Measurements from ENCODE around the gene NR6A1. TPM values are rescaled to one million over a fixed set of nuclear protein-coding genes. Genes with fewer than 3 reads are reported as not detected.

NR6A1 gene
- total and polyA plus RNA-seq, 2 of the 8 experiments (the other 6 are each of a cell fraction or from before 2014, with no cell fraction given) = 93.2 to 237 TPM

DNA sequence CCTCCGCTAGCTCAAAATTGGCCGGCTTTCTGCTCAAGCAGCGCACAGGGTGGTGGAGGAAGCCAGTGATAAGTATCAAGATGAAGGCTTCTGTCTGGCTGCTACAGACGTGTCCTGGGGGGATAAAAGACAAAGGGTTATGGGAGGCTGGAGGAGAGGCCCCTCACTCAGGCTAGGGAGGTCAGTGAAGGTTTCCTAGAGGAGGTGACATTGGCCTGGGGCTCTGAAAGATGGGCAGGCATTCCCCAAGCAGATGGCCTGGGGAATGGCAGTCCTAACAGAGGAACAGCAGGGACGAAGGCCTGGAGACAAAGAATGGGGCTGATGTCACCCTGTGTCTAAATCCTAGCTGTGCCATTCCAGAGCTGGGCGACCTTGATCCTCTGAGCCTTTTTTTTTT, 38.1 kb upstream of the NR6A1 start:
- 94% methylated on average over 6 of the region's 6 CpGs; no CpG with 5 or more reads in 1 of the 2 experiments for WGBS, 2 experiments (ENCODE audit: extremely low coverage in 1 of 2, insufficient coverage in 1 of 2, insufficient read length in 1 of 2, insufficient replicate concordance in 2 of 2, low coverage in 1 of 2, low lambda C conversion rate in 2 of 2, missing lambda C conversion rate in 1 of 2)
- H3K23ac ChIP-seq (ENCODE audit: insufficient read length) = no peak overlapping the region

More for the DNA sequence above, 38.1 kb upstream of the NR6A1 start:
- Histone ChIP-seq H2AFZ (ENCODE audit: low read length) (no peak overlapping the region), H3K27me3 (replicated peaks in 1 of 4; ENCODE audit: control insufficient read depth in 3 of 4, extremely low read depth in 1 of 4, insufficient read depth in 3 of 4, low read length in 3 of 4) (no peaks in the 10 kb centered on the region), H3K4me2 (ENCODE audit: insufficient read depth in 1 of 2, low read depth in 2 of 2, low read length in 2 of 2) (no peak overlapping the region), H2BK12ac (ENCODE audit: low read depth, low read length) (no peak overlapping the region), H3K79me2 (ENCODE audit: control insufficient read depth in 1 of 2, insufficient read depth in 2 of 2, low read length in 2 of 2) (no peaks in the 10 kb centered on the region), H3K9ac (replicated peaks in 1 of 4; ENCODE audit: extremely low read depth in 1 of 4, low read depth in 3 of 4, low read length in 3 of 4) (no peak overlapping the region), H4K8ac (ENCODE audit: extremely low read depth, insufficient read depth, low read length) (no peak overlapping the region; the same call in 1 of the 2 replicates), H3K4me1 (replicated peaks in 1 of 4; ENCODE audit: control insufficient read depth in 3 of 4, insufficient read depth in 4 of 4, low read length in 3 of 4) (peaks cover 10 to 25% (median 16%) of the 10 kb centered on the region in 4 experiments), H3K4ac (replicated peaks; ENCODE audit: insufficient read length, low read depth, low read length) (no peak overlapping the region), H3K27ac (ENCODE audit: low read depth, low read length) (no peak overlapping the region), H4K91ac (replicated peaks; ENCODE audit: insufficient read length, low read length) (no peak overlapping the region), H3K4me3 (ENCODE audit: extremely low read depth in 1 of 4, insufficient read depth in 2 of 4, low read depth in 3 of 4, low read length in 4 of 4) (no peak overlapping the region), H2BK120ac (replicated peaks; ENCODE audit: low read depth, low read length) (no peak overlapping the region), H2BK15ac (ENCODE audit: low read length) (no peak overlapping the region), H3K79me1 (ENCODE audit: low read depth, low read length) (no peaks in the 10 kb centered on the region), H3K18ac (ENCODE audit: extremely low read depth, low read length) (no peak overlapping the region), H3K23me2 (ENCODE audit: low read depth, low read length) (peaks cover 2% of the 10 kb centered on the region; the same call in 1 of the 2 replicates), H2BK5ac (ENCODE audit: low read depth, low read length) (no peak overlapping the region), H4K5ac (ENCODE audit: insufficient read length, low read depth, low read length) (no peak overlapping the region), H3K56ac (replicated peaks; ENCODE audit: insufficient read length, low read depth, low read length) (no peak overlapping the region), H2BK20ac (ENCODE audit: low read length) (no peak overlapping the region), H3K9me3 (ENCODE audit: insufficient read depth in 2 of 2, low read depth in 1 of 2, low read length in 1 of 2) (no peaks in the 10 kb centered on the region), H3K14ac (ENCODE audit: insufficient read length) (no peak overlapping the region), H2AK5ac (ENCODE audit: low read depth, low read length) (no peak overlapping the region), H4K20me1 (replicated peaks in 1 of 2; ENCODE audit: control insufficient read depth in 1 of 2, insufficient read depth in 2 of 2, low read length in 2 of 2) (no peaks in the 10 kb centered on the region), H3K36me3 (ENCODE audit: control insufficient read depth in 2 of 4, insufficient read depth in 4 of 4, low read length in 3 of 4) (no peaks in the 10 kb centered on the region)
- DNase-seq (ENCODE audit: low read depth in 1 of 2, low spot score in 2 of 2) (no peak), FAIRE-seq (no peak)
- ChIA-PET POLR2A (ENCODE audit: partially characterized antibody) (interaction anchor here (4.2 to 5.9 kb wide), 2 partner anchors 9 to 53 kb away, joined by 18 to 23 read pairs; partner anchors contain the start of genes ARPC5L and RPL35), CTCF (ENCODE audit: partially characterized antibody) (interaction anchor here (0.7 to 65.2 kb wide), 6 partner anchors 14 to 563 kb away, joined by 3 to 1529 read pairs (median 24); partner anchors contain the start of genes ARPC5L, NR6A1, OLFML2A and RPL35)
- TF ChIP-seq NRF1 (IDR thresholded peaks at IDR 0.05; ENCODE audit: low read depth, low read length) (no peak), BCL11A (IDR thresholded peaks at IDR 0.05; ENCODE audit: low read depth in 2 of 2, low read length in 2 of 2) (no peak), TAF7 (optimal IDR thresholded peaks at IDR 0.05; ENCODE audit: borderline replicate concordance, low read depth, low read length) (no peak), RFX5 (IDR thresholded peaks at IDR 0.05; ENCODE audit: borderline replicate concordance, low read depth, low read length) (no peak), SIN3A (conservative IDR thresholded peaks at IDR 0.05 in 1 of 2, IDR thresholded peaks at IDR 0.05 in 1 of 2; ENCODE audit: low read depth in 1 of 2, low read length in 2 of 2) (no peak), CEBPB (IDR thresholded peaks at IDR 0.05; ENCODE audit: low read depth, low read length) (no peak), CBX8 (IDR thresholded peaks at IDR 0.05; ENCODE audit: borderline replicate concordance, low read depth, low read length) (no peak)
- TF ChIP-seq, protein P1, sequence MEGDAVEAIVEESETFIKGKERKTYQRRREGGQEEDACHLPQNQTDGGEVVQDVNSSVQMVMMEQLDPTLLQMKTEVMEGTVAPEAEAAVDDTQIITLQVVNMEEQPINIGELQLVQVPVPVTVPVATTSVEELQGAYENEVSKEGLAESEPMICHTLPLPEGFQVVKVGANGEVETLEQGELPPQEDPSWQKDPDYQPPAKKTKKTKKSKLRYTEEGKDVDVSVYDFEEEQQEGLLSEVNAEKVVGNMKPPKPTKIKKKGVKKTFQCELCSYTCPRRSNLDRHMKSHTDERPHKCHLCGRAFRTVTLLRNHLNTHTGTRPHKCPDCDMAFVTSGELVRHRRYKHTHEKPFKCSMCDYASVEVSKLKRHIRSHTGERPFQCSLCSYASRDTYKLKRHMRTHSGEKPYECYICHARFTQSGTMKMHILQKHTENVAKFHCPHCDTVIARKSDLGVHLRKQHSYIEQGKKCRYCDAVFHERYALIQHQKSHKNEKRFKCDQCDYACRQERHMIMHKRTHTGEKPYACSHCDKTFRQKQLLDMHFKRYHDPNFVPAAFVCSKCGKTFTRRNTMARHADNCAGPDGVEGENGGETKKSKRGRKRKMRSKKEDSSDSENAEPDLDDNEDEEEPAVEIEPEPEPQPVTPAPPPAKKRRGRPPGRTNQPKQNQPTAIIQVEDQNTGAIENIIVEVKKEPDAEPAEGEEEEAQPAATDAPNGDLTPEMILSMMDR (IDR thresholded peaks at IDR 0.05; ENCODE audit: control extremely low read depth in 1 of 3, insufficient read depth in 1 of 3, low read depth in 1 of 3, low read length in 3 of 3) = no peak

Data from H1 (cell line).